CMK (cell line): Measurements from ENCODE around the gene SLC35F2.
"Not testable (repeated sequence)": the region's sequence is repeated elsewhere in the genome, so short reads cannot be mapped to it uniquely, and the experiment has no call there.

Source experiments
- DNase-seq: peaks from one replicate; pipeline ENCODE4 v3.0.0-alpha.2; 2010; ENCODE audit warnings: low read depth

SLC35F2 gene

DNA sequence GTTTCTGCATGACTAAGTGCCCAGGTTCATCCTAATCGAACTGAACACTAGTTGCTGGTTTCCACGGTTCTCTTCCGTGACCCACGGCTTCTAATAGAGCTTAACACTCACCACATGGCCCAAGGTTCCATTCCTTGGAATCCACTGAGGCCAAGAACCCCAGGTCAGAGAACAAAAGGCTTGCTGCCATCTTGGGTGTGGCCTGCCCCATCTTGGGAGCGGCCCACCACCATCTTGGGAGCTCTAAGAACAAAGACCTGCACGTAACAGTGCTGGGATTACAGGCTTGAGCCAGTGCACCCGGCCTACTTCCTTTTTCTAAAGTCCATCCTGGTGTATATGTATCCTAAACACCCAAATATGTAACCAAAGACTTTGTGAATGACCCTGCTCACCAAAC lies 68.8 kb downstream of the SLC35F2 start:
- no peak for DNase-seq

DNA sequence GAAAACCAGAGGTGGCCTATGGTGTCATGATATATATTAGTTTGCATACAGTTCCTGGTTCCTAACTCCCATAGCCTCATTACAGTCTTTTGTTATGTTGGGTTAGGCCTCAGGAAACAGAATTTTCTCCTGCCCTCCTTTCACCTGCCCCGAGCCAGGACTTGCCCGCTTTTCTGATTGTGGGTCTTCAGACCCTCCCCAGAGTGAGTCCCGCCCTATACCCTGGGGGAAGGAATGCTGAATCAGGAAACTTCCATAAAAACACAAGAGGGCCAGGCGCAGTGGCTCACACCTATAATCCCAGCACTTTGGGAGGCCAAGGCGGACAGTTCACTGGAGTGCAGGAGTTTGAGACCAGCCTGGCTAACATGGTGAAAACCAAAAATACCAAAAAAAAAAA lies 70.9 kb downstream of the SLC35F2 start:
- no peak for DNase-seq

DNA sequence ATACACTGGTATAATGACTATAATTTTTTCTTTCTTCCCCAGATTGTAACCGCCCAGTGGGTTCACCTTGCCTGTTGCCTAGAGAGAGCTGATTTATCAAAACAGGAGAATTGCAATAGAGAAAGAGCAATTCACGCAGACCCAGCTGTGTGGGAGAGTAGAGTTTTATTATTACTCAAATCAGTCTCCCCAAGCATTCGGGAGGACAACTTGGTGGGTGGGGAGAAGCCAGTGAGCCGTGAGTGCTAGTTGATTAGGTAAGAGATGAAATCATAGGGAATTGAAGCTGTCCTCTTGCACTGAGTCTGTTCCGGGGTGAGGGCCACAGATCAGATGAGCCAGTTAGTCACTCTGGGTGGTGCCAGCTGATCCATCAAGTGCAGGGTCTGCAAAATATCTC lies 73.2 kb downstream of the SLC35F2 start:
- DNase-seq = no peak

GRCh38 chr11:107783121-107783520 lies 75.5 kb downstream of the SLC35F2 start:
- no peak for DNase-seq

DNA sequence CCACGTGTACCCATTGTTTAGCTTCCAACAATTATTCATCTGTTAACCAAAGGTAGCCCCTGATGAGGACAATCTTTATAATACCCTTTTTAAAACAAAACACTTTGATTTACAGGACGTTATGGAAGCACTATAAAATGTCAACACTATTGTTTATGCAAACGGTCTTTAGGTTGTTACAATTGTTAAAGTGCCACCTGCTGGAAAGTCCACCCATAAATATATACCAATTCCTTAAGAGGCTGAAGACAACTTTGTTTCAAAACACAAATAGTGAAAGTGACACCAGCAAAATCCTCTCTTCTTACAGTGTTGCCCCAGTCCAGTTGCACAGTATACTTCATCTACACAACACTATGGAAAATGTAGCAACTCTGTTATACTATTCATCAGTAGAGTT lies 77.8 kb downstream of the SLC35F2 start:
- no peak for DNase-seq

- DNase-seq = no peak
These were observed 78.5 kb downstream of the SLC35F2 start for GRCh38 chr11:107780136-107780535.

GRCh38 chr11:107778839-107779517 lies 79.6 kb downstream of the SLC35F2 start:
- no peak for DNase-seq

GRCh38 chr11:107777110-107777509 lies 81.5 kb downstream of the SLC35F2 start:
- DNase-seq = no peak

- no peak for DNase-seq
These were observed 82.5 kb downstream of the SLC35F2 start for GRCh38 chr11:107776062-107776461.

DNA sequence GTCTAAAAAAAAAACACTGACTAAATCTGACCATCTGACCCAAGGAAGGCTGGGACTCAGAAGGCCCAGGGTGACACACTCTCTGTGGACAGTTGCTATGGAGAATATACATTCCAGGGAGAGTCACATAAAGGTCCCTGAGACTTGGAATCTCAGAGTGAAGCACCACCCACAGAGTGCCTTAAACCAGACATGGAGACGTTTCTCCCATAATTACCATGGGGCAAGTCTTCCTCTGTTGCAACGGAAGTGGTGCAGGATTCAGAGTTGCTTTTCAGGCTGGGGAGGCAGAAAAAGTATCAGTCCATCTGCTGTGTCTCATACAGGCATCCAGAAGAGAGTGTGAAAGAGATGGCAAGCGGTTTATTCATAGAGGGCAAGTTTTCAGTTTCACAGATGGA lies 88.0 kb downstream of the SLC35F2 start:
- DNase-seq = no peak

- no peak for DNase-seq
These were observed 89.4 kb downstream of the SLC35F2 start for GRCh38 chr11:107769189-107769588.

GRCh38 chr11:107758719-107759355 lies 99.8 kb downstream of the SLC35F2 start:
- not testable (repeated sequence) for DNase-seq

DNA sequence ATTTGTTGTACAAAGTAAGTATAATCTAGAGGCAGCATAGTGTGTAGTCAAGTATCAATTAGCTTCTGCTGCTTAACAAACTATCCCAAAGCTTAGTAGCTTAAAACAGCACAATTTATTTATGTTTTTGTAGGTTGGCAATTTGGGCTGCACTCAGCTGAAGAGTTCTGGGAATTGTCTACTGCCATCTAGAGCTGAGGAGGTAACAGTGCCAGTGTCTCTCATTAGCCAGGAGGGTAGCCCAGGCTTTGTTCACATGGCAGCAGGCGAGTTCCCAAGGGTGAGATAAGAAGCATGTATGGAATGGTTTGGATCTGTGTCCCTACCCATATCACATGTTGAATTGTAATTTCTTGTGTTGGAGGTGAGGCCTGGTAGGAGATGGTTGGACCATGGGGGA lies 100.9 kb downstream of the SLC35F2 start:
- no peak for DNase-seq

DNA sequence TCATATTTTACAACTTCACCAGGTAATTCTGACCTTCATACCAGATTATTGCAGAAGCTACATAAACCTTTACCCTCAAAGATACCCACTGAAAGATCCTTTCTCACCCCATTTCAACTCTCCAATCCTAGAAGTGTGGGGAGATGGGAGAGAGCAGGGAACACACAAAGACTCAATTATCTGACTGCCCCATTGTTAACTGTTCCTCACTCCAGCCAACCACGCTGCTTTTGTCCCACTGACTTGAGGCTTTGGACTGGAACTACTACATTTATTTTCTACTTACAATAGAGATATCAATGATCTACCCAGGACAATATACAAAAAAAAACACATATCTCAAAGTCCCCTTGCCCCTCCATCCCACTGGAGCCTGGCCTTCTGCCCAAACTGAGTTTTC lies 102.0 kb downstream of the SLC35F2 start:
- DNase-seq = no peak

DNA sequence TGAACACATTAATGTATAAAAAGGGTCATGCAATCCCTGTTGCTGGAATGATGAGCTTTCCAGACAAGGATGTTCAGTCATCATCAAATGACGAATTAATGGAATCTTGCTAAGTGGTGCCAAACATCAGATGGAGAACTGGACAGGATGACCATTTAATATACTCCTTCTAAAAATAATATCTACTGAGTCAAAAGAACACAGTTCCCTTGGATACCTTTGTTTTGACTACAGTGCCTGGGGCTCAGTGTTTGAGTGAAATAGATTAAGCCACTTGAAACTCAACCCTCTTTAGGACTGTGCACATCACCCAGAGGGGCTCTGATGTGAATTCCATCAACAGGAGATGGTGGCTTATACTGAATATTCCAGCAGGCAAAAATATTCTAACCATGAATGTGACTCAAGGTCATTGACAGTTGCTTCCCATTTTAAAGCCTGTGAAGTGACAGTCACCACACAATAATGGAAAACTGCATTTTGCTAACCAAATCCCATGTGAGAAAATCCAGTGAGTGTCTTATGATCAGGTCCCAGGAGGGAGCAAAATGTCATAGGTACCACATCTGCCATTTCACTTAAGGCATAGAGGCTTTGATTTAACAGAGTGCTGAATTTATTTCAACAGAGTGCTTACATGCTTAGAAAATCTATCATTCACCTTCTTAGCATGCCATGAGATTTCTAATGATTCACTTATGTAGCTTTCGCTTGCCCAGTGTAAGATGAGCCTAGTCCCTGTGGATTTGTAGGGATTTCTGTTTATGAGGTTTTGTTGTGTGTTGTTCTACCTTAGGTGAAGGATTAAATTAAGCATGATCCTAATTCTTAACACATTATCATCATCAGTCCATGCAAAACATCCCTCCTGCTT lies 105.4 kb downstream of the SLC35F2 start:
- no peak for DNase-seq

DNA sequence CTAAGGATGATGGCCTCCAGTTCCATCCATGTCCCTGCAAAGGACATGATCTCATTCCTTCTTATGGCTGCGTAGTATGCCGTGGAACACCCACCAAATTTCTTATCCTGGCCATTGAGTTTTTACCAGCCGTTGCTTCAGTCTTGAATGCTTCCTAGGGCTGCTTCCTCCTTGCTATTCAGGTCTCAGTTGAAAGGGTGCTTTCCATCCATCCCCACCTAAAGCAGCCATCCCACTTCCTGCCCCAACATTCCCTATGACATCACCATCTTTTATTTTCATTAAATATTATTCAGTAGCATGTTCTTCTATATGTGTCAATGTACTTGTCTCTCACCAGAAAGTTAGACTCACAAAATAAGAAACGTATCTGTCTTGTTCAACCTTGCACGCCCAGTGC lies 106.1 kb downstream of the SLC35F2 start:
- DNase-seq = no peak

- DNase-seq = no peak
These were observed 107.5 kb downstream of the SLC35F2 start for GRCh38 chr11:107751082-107751481.

GRCh38 chr11:107750313-107750712 lies 108.3 kb downstream of the SLC35F2 start:
- no peak for DNase-seq

GRCh38 chr11:107747622-107748021 lies 111.0 kb downstream of the SLC35F2 start:
- DNase-seq = no peak

DNA sequence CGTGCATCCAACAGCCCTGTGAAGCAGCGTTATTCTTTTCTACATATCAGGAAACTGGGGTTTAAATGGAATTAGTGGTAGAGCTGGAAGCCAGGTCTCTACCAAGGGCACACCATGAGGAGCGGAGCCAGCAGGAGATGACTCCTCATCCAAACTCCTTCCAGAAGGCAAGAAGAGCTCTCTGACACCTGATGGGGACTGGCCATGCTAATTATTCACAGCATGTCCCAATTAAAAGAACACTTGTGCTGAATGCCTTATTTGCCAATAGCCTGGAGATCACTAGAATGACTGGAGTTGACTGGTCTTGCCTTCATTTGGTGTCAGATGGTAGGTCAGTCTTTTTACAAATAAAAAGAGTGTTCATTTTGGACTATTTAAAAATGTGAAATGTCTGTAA lies 113.9 kb downstream of the SLC35F2 start:
- DNase-seq = no peak

GRCh38 chr11:107743191-107743590 lies 115.4 kb downstream of the SLC35F2 start:
- no peak for DNase-seq

GRCh38 chr11:107741044-107741823 lies 117.4 kb downstream of the SLC35F2 start:
- peak; percentile 25 for DNase-seq
